Stimulated activated naive CD4-positive, alpha-beta T cell treated with Interleukin-2 at 50 U/mL for 16 hours (primary cell): ENCODE measurements around the gene ZSWIM3.

Experiments used
- DNase-seq: peaks from one replicate; lab custom pipeline; 2025; lab: John Stamatoyannopoulos, UW

The ZSWIM3 gene

DNA sequence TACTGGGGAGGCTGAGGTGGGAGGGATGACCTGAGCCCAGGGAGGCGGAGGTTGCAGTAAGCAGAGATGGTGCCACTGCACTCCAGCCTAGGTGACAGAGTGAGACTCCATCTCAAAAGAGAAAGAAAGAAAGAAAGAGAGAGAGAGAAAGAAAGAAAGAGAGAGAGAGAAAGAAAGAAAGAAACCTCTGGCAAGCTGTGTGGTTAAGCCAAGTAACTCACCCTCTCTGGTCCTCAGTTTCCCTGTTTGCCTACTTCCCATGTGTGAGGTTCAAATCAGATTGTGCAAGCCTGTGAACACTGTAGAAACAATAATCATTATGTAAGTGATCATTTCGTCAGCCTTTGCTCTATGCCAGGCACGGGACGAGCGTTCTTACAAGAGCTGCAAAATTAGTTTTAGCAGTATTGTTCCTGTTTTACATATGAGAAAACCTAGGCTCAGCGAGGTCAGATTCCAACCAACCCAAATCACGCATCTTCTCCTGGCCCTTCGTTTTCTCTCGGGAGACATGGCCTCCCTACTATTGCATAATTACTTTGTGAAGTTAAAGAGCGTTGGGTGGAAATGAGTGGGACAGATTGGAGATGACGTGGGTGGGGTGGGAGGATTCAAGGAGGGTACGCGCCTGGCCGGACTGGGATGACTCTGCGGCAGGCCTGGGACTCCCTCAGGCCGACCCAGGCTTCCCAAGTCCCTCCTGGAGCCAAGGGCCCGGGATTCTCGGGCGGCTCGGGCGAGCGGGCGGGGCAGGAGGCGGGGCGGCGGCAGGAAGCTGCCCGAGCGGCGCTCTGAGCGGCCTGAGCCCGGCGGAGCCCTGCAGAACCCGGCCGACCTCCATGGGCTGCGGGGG is 24.2 kb upstream of the ZSWIM3 start, which contains the start of gene SNX21:
SNX21 (plus strand) TSS at position 770 of the 853 bp plus-strand sequence. CDS start 121 bp downstream, outside the sequence.
- peak; percentile 2 for DNase-seq

DNA sequence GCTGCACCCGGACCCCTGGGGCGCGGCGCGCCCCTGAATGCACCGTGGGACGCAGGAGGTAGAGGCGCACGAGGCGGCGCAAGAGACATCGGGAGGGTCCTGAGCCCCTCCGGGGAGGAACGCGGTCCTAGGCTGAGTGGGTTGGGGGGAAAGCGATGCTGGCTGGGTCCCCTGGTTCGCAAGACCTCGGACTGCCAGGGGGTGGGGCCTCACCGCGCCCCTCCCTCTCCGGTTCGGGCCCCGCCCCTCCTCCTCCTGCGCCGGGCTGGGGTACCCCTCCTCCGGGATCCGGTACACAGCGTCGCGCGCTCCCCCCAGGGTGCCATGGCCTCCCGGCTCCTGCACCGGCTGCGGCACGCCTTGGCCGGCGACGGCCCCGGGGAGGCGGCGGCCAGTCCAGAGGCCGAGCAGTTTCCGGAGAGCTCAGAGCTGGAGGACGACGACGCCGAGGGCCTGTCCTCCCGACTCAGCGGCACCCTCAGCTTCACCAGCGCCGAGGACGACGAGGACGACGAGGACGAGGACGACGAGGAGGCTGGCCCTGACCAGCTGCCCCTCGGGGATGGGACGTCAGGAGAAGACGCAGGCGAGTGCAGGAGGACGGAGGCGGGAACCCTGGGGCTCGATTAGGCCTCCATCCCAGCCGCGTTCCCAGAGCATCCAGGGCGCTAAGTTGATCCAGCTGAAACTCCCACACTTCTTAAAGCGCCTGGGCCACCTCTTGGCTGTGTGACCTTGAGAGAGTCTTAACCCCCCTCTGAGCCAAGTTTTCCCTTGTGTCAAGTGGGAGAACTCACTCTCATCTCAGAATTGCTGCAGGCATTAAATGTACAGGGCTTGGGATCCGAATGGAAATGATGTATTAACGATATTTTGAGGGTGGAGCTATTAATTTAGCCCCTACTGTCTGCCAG is 23.3 kb upstream of the ZSWIM3 start:
- DNase-seq = peak; percentile 30

DNA sequence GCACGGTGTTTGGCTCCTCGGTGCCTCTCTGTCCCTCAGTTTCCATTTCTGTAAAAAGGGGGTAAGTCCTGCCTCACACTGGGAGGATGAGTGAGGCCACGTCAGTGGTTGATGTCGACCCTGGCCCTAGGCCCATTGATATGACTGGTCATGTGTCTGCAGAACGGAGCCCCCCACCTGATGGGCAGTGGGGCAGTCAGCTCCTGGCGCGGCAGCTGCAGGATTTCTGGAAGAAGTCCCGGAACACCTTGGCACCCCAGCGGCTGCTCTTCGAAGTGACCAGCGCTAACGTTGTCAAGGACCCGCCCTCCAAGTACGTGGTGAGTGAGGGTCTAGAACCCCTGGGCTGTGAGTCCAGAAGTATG is 22.6 kb upstream of the ZSWIM3 start:
- DNase-seq = no peak

DNA sequence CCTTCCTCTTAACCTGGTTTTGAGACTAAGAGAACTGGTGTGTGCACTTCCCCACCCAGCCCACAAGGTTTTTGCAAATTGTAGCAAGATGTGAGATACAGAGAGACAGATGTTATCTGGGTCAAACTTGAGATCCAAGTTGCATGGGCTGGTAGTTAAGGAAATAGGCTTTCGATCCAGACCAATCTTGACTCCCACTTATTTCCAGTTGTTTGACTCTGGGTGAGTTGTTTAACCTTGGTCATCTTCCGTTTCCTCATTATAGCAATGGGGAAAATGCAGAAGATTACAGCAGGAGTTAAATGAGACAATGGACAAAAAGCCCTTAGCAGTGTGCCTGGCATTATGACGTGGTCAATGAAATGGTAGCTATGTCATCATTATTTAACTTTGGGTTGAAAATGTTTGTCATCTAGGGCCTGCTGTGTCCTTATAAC is 22.1 kb upstream of the ZSWIM3 start:
- DNase-seq = no peak

DNA sequence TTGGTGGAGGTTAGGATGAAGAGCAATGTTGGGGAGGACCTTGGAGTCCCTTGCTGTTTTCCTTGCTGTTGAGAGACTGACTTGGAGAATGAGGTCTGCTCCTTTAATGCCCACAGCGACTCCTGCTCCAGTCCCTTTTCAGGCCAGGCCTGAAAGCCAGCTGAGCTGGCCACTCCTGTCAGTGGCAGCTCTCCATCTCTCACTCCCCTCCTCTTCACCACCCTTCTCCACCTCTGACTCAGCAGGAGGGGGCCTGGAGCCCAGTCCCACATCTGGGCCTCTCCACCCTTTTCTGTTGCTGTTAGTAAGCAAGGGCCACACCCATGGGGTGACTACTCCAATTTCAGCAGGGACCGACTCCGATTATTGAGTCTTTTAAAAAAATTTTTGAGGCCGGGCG is 21.6 kb upstream of the ZSWIM3 start:
- DNase-seq = no peak

DNA sequence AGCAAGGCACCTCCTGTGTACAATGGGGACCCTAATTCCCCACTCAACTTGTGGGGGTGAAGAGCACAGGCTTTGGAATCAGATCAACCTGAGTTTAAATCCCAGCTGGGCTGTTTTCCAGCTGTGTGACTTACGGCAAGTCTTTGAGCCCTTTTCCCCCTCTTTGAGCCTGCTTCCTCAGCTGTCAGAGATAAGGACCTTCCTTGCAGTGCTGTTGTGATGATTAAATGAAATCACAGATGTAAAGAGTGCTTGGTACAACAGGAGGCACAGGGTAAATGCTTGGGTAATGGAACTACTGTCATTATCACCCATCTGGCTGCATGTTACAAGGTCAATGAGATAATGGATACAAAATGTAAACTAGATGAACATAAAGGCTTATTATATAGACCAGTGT is 20.6 kb upstream of the ZSWIM3 start:
- no peak for DNase-seq

DNA sequence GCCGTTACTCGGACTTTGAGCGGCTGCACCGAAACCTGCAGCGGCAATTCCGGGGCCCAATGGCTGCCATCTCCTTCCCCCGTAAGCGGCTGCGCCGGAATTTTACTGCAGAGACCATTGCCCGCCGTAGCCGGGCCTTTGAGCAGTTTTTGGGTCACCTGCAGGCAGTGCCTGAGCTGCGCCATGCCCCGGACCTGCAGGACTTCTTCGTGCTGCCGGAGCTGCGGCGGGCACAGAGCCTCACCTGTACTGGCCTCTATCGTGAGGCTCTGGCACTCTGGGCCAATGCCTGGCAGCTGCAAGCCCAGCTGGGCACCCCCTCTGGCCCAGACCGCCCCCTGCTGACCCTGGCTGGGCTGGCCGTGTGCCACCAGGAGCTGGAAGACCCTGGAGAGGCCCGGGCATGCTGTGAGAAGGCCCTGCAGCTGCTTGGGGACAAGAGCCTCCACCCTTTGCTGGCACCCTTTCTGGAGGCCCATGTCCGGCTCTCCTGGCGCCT is 16.7 kb upstream of the ZSWIM3 start:
- DNase-seq = no peak

DNA sequence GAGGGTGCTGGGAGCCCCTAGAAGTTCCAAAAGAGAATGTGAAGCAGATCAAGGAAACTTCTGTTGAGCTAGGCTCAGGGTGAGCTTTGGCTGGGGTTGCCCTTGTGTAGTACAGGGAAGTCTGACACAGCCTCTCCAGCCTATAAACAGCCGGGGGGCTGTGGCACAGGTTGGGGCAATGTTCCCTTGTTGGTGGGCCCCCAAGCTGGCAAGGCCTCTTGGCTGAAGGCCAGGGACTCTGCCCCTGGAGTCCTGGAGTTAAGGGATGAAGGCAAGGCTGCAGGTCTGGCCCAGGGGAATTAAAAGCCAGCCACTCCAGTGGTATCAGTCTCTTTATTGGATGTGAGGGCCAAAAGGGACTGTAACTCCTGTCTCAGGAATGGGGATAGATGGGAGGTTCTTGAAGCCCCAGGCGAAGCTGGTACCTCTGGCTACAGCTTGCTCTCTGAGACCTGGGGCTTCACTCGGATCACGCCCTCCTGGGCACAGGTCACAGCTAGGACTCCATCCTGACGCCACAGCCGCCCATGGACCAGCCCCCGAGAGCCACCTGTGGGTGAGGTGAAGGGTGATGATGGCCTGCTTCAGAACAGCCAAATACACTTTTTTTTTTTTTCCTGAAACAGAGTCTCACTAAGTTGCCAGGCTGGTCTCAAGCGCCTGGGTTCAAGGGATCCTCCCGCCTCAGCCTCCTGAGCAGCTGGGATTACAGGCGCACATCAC is 15.8 kb upstream of the ZSWIM3 start:
- DNase-seq = no peak

DNA sequence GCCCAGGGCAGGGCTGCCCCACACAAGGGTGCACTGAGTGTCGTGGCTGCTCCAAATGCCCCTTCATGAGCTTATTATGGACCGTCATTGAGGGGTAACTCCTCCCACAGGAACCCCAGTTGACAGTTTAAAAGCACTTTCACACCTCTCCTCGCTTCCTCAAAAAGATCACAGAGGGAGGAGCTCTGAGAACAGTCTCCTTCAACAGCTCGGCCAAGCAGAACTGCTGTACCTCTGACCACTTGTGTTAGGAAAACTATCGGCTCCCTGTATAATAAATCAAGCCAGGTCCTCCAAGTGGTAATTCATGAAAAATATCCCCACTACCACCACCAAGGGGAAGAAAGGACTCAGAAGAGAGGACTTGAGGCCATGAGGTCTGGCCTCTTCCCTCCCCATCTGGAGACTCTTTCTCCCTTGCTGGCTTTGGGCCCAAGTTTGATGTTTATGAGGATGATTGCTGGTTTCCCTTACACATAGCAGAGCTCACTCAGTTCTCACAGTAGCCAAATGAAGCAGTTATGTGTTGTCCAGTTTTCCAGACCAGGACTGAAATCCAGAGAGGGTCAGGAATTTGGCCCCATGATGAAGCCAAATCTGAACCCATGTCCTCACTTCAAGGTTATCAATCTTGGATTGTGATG is 15.1 kb upstream of the ZSWIM3 start:
- DNase-seq = no peak

DNA sequence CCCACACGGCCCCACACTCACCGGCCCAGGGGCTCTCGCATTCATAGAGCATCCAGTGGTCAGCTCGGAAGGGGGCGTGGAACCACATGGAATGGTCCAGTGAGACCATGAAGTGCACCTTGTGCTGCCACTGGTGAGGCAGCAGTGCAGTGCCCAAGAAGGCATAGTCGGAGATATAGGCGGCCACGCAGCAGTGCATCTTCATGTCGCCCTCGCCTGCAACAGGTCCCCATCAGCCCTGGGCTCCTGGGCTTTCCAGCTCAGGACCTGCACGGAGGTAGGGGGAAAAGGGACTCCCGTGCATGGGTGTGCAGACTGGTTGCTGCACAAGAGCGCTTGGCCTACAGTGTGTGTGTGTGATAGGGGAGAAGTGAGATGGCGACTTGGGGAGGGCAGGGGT is 13.9 kb upstream of the ZSWIM3 start:
- no peak for DNase-seq

DNA sequence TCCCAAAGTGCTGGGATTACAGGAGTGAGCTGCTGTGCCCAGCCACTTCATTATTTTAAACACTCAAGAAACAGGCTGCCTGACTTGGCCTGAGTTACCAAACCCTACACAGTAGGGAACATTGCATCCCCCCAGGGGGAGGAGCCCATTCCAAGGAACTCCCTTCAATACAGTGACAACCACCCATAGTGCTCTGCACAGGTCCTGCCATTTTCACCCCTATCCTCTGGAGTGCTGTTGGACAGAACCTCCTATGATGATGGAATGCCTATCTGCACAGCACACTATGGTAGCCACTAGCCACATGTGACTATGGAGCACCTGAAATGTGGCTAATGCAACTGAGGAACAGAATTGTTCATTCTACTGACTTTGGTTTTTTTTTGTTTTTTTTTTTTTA is 12.0 kb upstream of the ZSWIM3 start:
- no peak for DNase-seq

DNA sequence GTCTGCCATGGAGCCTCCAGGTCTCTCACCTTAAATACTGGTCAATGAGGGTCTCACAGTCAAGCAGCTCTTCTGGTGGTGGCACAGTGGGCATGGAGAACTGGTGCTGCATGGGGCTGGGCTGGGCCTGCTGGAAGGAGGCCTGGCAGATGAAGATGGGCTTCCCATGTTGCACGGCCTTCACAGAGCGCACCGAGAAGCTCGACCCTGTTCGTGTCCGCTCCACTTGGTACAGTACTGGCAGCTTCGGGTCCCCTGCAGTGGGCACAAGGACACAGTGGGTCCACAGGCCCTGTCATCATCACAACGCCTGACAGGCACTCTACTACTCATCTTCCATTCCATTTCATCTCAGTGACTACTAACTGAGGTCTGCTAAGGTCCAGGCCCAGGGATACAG is 9.0 kb upstream of the ZSWIM3 start:
- DNase-seq = no peak

DNA sequence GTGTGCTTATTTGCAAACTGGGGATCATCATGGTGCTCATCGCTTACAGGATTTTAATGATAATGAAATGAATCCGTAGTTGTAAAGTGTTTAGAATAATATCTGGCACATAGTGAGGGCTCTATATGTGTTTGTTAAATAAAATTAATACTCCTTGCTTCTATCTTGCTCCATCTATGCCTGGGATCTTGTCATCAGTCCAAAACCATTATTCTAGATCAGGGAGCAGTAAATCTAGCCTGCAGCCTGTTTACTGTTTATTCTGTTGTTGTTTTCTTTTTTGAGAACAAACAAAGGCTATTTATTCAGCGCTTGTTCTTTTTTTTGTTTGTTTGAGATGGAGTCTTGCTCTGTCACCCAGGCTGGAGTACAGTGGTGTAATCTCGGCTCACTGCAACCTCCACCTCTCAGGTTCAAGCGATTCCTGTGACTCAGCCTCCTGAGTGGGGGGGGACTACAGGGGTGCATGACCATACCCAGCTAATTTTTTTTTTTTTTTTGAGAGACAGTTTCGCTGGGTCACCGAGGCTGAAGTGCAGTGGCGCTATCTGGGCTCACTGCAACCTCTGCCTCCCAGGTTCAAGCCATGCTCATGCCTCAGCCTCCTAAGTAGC is 8.3 kb upstream of the ZSWIM3 start:
- no peak for DNase-seq

DNA sequence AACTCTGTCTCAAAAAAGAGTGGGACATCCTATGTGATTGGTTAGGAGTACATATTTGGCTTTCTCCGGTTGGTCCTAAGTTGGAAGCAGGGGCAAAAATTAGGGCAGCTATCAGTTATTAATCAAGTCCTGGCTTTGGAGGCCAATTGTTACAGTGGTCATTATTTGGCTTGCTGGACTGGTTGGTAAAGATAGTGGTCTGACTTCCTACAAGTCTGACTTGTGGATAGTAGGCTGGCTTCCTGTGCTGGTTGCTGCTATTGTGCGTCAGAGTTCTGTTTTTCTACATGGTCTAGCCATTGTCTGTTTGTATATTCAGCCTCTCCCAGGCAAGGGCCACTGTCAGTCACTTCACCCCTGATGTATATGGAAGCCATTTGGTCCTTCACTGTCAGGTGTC is 7.2 kb upstream of the ZSWIM3 start:
- DNase-seq = no peak

DNA sequence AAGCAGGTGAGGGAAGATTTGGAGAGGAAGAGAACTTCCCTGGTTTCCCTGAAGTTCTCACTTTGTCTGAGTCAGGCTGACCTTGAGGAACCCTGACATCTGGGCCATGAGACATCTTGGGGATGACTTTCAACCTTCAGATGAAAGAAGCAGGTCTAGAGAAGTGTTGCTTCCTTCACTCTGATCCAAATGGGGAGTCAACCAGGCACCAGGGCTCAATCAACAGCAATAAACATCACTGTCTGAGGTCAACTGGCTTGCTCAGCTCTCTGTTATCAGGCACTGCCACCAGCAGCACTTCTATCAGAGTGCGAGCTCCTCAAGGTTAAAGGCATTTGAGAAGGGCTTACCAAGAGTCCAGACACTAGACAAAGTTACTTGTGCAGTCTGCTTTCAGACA is 6.5 kb upstream of the ZSWIM3 start:
- DNase-seq = no peak

DNA sequence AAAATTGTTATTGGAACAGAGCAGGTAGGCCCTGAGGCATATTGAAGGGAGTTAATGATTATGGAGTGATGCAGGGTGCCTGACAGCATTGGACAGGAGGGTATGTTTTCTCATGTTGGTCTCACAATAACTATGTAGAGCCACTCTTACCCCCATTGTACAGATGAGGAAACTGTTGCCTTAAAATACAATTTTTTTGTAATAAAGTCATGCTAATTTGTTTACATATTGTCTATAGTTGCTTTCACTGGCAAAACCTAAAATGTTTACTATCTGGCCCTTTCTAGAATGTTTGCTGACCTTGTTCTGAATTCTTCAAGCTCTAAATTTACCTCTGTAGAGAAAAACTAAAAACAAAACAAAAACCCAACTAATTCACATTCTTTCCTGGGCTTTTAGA is 5.9 kb upstream of the ZSWIM3 start:
- DNase-seq = no peak

DNA sequence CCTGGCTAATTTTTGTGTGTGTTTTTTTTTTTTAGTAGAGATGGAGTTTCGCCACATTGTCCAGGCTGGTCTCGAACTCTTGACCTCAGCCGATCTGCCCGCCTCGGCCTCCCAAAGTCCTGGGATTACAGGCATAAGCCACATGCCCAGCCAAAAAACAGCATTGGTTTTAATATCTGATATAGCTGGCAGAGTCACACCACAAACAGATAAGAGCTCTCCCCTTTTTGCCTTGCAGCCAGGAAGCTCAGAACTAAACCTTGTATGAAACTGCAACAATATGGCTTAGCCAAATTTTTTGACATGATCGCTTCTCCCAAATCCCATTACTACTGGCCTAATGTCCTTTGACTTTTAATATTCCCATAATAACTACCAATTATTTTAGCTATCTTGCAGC is 5.1 kb upstream of the ZSWIM3 start:
- no peak for DNase-seq

DNA sequence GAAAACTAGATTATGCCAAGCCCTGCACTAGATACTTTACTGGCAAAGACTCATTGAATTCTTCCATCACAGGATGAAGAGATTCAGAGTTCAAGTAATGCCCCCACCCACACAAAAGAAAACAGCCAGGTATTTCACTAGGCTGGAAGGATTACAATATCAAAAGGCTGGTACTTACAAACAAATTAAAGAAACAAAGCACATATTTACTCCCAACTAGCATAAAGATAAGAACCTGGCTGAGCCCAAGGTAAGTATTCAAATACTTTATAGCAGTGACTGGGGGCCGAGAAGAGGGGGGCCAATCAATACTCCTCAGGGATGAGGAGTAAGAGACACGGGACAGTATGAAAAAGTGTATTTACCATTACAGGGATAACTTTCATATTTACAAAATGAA is 3.9 kb upstream of the ZSWIM3 start:
- no peak for DNase-seq

DNA sequence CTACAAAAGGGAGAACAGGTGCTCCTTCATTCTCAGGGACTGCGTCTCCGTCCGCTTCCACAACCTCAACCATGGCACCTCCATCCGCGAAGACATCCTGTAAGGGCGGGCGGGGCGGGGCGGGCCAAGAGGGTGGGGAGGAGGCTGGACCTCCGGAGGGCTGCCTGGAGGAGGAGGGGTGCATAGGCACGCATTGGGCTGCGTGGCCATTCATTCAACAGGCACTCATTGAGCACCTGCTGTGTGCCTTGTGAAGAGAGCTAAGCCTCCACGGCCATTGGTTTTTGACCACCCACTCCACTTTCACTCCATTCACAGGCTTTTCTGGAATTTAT is 435 bp downstream of the ZSWIM3 start:
- DNase-seq = peak; percentile 46

DNA sequence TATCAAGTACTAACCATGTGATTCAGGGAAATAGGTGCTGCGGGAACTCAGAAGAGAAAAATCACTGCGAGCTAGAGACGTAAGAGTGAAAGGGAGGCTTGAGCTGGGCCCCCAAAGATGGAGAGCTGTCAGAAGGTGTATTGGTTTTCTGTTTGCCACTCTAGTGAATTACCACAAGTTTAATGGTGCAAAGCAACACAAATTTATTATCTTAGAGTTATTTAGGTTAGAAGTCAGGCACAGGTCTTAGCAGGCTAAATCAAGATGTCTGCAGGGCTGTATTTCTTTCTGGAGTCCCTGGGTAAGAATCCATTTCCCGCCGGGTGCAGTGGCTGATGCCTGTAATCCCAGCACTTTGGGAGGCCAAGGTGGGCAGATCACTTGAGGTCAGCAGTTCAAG is 2.5 kb downstream of the ZSWIM3 start:
- DNase-seq = no peak

DNA sequence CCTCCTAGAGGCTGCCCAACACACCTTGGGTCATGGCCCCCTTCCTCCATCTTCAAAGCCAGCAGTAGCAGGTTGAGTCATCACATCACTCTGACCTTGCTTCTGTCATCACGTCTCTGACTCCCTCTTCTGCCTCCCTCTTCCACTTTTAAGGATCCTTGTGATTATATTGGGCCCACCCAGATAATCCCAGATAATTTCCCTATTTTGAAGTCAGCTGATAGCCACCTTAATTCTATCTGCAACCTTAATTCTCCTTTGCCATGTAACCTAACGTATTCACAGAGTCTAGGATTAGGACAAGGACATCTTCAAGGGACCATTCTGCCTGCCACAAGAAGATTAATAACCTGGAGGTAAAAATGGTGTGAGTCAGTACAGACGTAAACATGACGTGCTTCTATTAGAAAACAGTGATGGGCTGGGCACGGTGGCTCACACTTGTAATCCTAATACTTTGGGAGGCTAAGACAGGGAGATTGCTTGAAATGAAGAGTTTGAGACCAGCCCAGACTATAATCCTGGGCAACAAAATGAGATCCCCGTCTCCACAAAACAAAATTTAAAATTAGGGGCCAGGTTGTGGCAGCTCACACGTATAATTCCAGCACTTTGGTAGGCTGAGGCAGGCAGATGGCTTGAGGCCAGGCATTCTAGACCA is 3.3 kb downstream of the ZSWIM3 start:
- DNase-seq = no peak
